ENCODE measurements around the gene WDR18.

WDR18 gene

DNA sequence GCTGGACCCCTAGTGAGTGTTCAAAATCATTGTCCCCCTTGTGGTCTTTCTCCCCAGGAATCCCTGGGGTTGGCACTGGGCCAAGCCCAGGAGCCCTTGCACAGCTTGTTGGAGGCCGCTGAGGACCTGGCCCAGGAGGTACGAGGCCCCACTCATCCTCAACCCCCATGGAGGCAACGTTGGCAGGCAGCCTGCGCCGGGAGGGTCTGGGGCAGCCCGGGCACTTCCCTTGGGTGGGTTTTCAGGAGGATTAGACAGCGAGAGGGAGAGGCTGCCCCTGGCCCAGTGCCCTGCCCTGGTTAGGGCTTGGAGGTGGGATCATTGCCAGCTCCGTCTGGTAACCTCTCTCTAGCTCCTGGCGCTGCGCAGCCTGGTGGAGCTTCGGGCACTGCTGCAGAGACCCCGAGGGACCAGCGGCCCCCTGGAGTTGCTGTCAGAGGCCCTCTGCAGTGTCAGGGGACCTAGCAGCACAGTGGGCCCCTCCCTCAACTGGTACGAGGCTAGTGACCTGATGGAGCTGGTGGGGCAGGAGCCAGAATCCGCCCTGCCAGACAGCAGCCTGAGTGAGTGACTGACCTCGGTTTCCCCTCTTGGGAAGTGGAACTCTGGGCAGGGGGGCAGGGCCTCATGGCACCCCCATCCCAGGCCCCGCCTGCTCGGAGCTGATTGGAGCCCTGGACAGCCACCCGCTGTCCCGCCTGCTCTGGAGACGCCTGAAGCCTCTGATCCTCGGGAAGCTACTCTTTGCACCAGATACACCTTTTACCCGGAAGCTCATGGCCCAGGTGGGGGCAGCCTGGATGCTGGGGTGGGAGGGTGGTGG lies 58.8 kb downstream of the WDR18 start:
- TF ChIP-seq, protein P1, sequence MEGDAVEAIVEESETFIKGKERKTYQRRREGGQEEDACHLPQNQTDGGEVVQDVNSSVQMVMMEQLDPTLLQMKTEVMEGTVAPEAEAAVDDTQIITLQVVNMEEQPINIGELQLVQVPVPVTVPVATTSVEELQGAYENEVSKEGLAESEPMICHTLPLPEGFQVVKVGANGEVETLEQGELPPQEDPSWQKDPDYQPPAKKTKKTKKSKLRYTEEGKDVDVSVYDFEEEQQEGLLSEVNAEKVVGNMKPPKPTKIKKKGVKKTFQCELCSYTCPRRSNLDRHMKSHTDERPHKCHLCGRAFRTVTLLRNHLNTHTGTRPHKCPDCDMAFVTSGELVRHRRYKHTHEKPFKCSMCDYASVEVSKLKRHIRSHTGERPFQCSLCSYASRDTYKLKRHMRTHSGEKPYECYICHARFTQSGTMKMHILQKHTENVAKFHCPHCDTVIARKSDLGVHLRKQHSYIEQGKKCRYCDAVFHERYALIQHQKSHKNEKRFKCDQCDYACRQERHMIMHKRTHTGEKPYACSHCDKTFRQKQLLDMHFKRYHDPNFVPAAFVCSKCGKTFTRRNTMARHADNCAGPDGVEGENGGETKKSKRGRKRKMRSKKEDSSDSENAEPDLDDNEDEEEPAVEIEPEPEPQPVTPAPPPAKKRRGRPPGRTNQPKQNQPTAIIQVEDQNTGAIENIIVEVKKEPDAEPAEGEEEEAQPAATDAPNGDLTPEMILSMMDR (IDR thresholded peaks at IDR 0.05): no peak

Data from LNCAP (cell line).